Superior temporal gyrus (tissue), 1 donor: ENCODE results near the gene CCDC80.
A peak's percentile ranks its signal among the peaks of the same experiment; 100 is the strongest.

Source experiments
- DNase-seq: peaks from one replicate; pipeline ENCODE4 v3.0.0-alpha.2; 2016; ENCODE audit errors: extremely low spot score

CCDC80 gene, protein sequence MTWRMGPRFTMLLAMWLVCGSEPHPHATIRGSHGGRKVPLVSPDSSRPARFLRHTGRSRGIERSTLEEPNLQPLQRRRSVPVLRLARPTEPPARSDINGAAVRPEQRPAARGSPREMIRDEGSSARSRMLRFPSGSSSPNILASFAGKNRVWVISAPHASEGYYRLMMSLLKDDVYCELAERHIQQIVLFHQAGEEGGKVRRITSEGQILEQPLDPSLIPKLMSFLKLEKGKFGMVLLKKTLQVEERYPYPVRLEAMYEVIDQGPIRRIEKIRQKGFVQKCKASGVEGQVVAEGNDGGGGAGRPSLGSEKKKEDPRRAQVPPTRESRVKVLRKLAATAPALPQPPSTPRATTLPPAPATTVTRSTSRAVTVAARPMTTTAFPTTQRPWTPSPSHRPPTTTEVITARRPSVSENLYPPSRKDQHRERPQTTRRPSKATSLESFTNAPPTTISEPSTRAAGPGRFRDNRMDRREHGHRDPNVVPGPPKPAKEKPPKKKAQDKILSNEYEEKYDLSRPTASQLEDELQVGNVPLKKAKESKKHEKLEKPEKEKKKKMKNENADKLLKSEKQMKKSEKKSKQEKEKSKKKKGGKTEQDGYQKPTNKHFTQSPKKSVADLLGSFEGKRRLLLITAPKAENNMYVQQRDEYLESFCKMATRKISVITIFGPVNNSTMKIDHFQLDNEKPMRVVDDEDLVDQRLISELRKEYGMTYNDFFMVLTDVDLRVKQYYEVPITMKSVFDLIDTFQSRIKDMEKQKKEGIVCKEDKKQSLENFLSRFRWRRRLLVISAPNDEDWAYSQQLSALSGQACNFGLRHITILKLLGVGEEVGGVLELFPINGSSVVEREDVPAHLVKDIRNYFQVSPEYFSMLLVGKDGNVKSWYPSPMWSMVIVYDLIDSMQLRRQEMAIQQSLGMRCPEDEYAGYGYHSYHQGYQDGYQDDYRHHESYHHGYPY

DNA sequence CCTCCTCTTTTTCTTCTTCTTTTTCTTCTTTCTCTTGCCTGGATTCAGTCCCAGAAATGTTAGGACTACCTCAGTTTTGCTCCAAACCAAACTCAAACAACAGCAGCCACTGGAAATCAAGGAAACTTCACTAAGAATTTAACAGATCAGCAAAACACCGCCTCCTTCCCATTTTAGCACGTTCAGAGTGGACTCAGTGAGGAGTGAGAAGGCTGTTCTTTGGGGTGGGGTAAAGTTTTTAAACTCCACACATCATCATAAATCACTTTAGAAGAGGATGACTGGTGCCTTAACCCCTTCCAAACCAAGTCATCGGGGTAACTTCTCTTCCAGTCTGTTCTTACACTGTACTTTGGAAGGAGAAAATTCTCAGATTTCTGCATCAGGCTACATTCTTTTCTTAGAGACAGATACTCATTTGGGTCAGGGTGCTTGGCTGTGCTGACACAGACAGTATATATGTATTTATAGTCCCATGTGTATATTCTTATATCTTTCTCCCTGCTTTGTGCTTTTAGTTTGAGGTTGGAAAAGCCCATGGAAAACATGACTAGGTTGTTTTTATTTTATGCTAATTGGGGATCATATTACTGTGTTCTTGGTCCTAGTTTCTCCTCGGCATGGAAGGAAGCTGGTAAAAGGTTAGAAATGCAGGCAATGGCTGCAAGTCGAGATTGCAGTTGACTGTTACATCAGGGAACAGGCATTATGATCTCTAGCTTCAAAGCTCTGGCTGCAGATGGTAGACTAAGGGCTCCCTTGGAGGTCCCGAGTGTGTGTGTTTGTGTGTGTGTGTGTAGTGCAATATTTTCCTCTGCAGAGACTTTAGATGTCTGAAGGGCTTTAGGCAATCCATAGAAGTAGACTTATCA lies at the start of gene CCDC80:
Gene CCDC80 (minus strand): TSS at position 214 of the 872 bp plus-strand sequence. CDS start 1,238 bp downstream, outside the sequence.
- no peak for DNase-seq

DNA sequence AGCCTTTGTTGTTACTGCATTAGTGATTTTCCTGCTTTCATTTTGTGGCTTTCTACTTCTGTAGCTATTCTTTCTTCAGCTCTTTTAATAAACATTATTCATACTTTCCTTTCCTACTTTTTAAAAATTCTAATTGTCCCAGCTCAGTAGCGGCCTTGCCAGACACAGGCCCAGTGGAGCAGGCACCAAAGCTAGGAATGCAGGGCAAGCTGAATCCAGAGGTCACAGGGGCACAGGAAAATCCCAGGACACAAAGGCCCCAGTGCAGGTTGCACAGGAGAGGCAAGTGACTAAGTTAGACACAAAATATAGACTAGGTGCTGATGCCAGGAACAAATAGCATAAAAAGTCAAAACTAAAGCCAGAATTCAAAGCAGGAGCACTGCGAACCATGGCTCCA lies 49.0 kb upstream of the CCDC80 start:
- DNase-seq: no peak

DNA sequence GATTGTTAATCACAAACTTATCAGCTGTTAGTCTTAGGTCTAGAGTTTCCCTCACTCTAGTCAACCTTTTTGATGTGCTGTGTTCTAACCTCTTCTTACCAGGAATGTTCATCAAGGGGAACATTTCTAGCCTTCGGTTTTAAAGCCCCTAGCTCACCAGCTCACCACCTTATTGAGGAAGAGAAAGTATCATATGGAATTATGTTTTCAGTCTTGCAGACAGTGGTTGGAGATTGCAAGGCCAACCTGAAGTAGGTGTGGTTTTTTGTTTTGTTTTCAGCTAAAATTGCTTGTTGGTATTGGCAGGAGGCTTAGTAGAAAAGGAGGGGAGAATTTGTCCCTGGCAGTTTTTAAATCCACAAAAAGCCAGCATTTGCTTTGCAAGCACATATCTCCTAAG lies 48.4 kb upstream of the CCDC80 start:
- DNase-seq: no peak

DNA sequence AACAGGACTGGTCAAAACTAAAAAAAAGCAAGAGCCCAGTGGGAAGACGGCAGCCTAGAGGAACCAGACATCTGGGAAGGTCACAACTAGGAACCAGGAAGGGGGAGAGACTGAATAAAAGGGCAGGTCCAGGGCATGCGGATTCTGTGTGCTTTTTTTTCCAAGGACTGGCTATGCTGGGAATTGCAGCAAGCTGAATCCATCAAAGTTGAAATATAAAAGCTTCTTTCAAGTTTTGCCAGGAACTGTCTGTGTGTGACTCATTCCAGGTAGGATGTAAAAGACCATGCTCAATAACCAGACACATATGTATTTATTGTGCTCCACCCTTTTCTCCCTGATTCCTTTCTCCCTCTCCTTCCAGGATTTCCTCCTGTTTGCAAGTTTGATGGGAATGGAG lies 47.9 kb upstream of the CCDC80 start:
- no peak for DNase-seq

DNA sequence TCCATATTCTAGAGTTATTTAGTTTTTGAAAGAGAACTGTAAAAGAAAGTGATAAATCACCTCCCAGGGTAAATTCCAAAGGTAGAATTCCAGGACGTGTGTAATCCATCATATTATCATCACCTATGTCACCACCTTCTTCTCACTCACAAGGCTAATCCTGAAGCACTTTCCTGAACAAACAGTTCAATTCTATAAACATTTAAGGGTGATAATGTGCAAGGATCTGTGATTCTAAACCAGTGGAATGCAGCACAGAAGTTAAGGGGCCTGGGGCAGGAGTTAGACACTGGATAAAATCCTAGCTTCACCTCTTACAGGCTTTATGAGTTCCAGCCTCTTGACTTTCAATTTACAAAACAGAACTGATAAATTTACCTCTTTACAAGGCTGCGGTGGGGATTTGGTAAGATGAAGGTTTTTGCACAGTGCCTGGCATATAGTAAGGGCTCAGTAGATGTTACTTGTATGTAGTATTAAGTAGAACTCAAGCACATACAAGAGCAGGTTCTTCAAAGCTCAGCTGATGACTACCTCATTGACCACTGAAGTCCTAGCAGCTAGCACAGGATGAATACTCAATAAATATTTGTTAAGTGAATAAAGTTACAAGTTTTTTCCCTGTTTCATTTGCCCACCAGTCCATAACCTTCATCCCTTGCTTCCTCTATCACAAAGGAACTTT lies 47.3 kb upstream of the CCDC80 start:
- no peak for DNase-seq

DNA sequence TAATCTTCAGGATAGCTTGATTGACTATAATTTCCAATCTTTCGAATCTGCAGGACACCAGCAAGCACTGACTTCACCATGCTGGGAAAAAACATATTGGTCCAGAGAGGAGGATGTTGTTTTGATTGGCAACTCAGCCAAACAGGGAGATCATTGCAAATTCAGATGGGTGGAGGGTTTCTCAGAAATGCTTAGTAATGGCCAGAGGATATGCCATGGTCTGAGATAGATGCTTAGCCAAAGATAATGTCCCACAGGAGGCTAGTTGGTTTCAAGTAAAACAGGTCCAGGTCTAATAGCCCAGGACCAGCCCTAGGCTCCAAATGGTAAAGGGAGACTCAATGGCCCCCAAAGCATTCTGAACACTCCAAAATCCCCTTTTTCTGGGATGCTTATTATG lies 46.7 kb upstream of the CCDC80 start:
- DNase-seq: no peak

DNA sequence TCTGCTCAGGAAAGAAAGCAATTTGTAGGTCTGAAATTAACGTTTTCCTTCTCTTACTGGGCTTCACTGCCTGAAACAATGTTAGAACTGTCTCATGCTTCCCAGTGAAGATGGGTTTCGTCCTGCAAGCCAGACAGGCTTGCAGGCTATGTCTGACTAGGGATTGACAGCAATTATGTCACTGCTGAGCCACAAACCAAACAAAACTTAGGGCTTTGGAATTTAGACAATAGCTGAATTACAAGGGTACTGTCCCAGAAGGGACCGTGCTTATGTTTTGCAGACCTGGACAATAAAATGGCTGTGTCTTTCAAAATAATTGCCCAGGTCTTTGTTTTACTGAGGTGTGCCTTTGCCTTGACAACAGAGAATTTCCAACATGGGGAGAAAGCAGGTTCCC lies 46.3 kb upstream of the CCDC80 start:
- DNase-seq: no peak

DNA sequence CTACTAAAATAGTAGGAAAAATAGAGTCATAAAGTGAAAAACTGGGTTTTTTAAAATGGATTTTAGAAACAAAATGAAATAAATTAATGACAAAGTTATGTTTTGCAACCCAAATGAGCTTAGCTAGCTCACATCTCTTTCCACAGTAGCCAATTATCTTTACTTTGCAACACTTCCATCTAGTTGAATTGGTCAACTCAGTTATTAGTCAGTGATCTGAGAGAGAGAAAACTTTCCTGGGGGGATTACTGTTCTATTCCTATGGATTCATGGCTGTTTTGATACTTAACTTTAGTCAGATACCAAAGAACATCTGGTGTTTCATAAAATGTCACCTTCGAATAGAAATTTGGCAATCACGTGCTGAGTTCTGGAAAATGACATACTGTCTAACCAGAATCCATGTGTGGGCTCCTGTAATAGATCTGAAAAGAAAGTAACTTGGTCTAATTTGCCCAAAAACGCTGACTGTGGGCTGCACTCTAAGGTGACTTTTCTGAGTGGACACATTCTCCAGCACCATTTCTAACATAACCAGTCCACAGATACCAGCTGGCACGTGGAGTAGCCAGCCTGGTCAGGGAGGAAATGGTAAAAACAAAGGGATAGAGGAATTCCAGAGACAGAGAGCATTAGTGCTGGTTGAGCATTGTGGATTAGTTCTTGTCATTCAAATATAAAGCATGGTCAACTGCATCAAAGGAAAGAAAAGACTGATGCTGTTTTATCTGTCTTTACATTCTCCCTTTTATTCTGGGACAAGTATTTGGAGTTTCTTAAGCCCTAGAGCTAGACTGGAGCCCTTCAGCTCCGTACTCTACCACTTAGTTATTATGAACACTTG lies 45.2 kb upstream of the CCDC80 start:
- DNase-seq: no peak

DNA sequence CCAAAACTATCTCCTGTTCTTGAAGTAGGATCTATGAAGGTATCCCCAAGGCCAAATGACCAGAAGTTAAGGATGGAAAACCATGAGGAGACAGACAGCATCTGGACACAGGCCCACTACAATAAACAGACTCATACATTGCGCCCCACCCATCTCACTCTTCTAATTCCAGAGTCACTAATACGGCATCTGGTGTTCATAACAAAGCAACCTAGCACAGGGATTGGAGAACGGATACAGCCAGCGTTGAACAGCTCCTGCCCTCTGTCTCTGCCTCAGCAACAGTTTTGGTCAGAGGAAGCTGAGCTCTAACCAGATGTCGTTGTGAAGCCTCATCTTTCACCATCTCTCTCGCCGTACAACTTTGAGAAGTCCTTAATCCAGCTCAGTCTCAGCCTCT lies 44.5 kb upstream of the CCDC80 start:
- DNase-seq: no peak

DNA sequence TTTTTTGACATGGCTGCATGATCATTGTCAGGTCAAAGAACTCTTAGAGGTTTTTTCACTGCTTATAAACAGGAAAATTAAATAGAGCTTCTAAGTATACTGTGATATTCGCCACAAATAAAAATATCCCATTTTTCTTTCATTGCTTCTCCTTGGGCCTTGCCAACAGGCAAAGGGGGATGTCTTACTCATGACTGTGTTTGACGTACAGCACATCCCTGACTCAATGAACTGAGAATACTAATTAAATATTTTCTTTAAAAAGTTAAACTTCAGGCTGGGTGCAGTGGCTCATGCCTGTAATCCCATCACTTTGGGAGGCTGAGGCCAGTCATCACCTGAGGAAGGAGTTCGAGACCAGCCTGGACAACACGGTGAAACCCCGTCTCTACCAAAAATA lies 41.4 kb upstream of the CCDC80 start:
- DNase-seq: no peak

DNA sequence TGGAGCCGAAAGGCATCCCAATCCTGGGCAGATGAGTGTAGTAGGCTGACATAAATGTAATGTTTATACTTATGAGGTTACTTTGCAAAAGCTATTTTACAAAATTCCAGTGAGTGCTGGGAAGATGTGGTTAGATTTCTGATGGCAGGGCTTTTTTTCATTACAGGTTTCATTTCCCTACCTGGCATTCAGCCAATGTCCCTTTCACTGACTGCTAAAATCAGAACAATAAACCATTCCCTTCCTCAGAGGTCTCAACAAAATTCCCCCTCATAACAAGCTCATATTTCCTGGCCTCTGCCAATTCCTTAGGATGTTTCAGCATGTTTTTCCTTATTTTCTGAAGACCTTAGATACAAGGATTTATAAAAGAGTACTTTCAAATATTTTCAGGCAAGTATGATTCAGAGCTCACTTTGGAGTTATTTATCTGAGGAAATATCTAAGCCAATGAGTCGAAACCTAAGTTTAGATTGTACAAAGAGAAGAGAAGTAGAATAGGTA lies 40.9 kb upstream of the CCDC80 start:
- no peak for DNase-seq

DNA sequence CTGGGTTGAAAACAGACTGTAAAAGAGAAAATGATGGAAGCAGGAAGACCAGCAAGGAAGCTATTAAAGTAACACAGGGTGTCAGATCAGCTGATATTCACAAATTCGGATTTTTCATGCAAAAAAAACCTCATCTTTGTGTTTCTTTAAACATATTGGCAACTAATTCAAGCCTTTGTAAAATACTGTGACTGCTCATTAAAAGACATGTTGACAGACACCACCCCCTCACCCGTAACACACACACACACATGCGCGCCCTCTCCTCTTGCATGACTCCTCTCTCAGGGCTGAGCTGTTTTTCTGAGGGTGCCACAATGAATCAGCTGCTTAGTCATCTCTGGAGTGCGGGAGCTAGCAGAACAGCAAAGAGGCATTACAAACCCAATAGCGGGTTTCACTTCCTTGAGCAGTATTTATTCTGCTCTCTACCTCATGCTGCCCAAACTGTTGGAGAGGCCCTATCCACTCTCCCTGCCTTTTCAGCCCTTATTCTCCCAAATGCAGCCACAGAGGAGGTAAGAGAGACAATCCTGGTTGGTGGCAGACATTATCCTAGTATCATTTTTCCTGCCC lies 35.8 kb upstream of the CCDC80 start:
- DNase-seq: peak; percentile 52

DNA sequence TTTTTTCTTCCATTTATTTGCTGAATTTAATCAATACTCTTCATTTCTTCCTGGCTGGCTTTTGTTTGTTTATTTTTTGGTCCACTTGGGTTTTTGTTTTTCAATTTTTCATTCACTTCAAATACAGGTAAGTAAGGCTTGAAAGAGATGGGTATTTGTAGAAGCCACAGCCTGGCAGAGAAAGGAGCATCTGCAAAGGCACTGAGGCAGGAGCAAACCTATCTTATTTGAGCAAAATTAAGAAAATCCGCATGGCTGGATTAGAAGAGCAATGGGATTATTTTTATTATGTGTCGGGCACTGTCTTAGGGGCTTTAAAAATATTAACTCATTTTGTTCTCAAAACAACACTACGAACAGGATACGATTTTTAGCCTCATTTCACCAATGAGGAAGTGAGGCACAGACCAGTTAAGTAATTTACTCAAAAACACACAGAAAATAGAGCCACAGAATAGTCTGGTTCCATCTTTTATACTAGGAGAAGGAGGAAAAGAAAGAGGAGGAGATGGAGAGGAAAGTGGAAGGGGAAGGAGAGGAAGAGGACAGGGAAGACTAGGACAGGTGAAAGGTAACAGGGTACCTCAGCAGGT lies 35.1 kb upstream of the CCDC80 start:
- DNase-seq: no peak

DNA sequence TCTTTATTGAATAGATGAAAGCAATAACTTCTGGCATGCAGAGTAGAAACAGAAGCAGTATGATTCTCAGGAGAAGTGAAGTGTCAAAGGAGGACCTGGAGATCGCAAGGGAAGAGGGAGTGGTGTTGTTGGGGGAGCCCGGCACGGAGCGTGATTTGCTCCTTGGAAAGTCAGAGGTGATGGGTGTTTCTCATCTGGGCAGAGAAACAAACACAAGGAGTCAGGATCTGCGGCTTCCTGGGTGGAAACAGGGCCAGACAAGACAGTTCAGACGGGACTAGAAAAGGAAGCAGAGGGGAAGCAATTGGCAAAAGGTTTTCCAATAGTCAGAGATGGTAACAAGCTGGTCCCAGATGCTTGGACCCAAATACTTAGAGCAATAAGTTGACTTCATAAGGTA lies 34.4 kb upstream of the CCDC80 start:
- DNase-seq: no peak

DNA sequence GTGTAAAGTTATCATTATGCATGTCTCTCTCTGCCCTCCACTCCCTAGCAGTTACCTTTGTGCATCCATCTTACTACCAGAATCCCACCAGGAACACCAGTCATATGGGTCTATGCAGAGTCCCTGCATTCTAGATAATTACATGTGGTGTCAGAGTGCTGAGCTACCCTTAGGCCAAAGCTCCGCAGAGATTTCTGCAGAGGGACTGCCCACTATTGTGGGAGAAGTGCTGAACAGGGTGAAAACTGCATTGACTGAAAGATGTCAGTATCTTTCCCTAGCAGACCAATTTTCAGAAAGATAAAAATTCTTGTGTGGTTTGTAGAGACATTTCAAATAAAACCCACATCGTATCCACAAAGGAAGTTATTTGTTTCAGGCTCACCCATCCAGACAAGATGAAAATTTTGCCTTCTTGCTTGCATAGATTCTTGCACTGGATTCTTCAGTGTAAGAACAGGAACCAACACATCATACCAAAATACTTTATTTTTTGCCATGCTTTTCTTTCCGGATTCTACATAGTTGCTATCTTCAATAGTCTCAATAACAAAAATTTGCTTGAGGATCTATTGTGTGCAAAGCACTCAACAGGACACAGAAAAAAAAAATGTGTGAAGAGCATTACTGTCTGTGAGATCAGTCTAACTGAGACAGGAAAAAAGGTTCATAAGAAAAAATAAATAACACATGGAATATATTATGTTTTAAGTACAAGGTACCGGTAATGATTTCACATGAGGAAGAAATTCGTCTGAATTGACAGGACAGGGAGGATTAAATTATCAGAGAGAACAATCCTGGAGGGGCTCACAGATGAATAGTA lies 32.0 kb upstream of the CCDC80 start:
- no peak for DNase-seq

DNA sequence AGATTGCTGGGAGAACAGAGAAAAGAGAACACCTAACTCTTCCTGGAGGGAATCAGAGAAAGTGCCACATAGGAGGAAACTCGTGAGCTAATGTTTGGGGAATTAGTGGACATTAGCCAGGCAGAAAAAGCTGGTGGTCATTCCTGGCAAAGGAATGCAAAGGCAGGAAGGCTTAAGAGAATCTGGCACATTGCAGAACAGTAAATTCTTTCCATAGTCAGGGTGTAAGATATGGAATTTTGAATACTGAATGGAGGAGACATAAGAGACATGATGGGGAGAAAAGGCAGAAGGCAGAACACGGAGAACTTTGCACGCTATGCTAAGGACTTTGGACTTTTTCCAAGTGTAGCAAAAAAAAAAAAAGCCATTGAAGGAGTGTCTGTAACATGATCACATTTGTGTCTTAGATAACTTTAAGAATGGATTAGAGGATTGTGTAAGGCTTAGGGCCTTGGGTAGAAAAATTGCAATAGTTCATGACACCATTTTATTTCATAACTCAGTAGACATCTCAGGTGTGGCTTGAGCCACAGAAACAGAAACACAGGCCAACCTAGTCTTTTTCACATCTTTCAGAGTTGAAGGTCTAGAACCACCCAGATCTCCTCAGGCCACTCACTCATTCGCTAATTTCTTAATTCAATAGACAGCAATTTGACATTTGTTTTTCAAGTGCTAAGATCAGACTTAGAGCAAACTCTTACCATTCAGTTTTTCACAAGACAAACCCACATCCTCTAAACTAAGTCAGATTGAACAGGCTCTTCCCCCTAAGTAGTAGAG lies 31.2 kb upstream of the CCDC80 start:
- no peak for DNase-seq

DNA sequence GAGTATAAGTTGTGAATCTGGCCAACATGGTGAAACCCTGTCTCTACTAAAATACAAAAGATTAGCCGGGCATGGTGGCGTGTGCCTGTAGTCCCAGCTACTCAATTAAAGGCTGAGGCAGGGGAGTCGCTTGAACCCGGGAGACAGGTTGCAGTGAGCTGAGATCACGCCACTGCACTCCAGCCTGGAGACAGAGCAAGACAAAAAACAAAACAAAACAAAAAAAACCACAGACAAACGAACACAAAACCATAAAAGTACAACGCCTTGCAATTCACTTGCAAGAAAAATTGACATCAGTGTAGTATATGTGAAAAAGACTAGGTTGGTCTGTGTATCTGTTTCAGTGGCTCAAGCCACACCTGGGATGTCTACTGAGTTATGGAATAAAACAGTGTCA lies 29.9 kb upstream of the CCDC80 start:
- DNase-seq: no peak

DNA sequence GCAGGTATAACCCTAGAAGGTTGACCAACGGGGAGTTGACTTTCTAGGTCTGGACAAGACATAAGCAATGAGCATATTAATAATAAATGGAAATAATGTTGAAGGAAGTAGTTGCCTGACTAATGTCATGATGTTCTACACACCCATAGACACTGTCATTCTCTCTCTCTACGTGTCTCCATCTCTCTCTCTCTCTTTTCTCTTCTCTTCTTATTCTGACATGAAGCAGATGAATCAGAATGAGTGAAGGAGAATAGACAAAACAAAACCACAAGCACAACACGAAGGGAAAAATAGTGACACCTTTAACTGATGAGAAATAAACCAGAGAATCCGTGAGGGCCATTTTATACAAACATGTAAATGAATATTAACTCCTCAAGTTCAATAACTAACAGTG lies 26.7 kb upstream of the CCDC80 start:
- no peak for DNase-seq
